Cardiac ventricle fibroblast (primary cell): ENCODE results near the gene WNT4. TPM values are rescaled to one million over a fixed set of nuclear protein-coding genes. Genes with fewer than 3 reads are reported as not detected.

Experiments
- total RNA-seq: library from RNA; depleted of rRNA; stranded (reverse); fragments of >200 nt; gene quantifications from 2 replicates; pipeline ENCODE4 v1.2.3, GENCODE V29; 2015

WNT4 gene
- total RNA-seq = not detected in 2 replicates

GRCh38 chr1:22143065-22144033, at the start of gene WNT4:
WNT4 (minus strand) TSS chr1:22143097; CDS start chr1:22142922, 175 bp downstream.

Other genes with a start within 250 kb of the WNT4 start
- gene HSPG2, start 205.8 kb downstream of the WNT4 start, total RNA-seq = 383 and 429 TPM in 2 replicates
- gene CELA3B, start 166.1 kb downstream of the WNT4 start, total RNA-seq = not detected in 2 replicates
- not detected in 2 replicates for gene CELA3A, start 141.4 kb downstream of the WNT4 start, total RNA-seq
- 151 and 182 TPM in 2 replicates for gene CDC42, start 90.4 kb downstream of the WNT4 start, total RNA-seq